ENCODE results near the gene SPG7.
A peak's percentile ranks its signal among the peaks of the same experiment; 100 is the strongest.

The SPG7 gene

DNA sequence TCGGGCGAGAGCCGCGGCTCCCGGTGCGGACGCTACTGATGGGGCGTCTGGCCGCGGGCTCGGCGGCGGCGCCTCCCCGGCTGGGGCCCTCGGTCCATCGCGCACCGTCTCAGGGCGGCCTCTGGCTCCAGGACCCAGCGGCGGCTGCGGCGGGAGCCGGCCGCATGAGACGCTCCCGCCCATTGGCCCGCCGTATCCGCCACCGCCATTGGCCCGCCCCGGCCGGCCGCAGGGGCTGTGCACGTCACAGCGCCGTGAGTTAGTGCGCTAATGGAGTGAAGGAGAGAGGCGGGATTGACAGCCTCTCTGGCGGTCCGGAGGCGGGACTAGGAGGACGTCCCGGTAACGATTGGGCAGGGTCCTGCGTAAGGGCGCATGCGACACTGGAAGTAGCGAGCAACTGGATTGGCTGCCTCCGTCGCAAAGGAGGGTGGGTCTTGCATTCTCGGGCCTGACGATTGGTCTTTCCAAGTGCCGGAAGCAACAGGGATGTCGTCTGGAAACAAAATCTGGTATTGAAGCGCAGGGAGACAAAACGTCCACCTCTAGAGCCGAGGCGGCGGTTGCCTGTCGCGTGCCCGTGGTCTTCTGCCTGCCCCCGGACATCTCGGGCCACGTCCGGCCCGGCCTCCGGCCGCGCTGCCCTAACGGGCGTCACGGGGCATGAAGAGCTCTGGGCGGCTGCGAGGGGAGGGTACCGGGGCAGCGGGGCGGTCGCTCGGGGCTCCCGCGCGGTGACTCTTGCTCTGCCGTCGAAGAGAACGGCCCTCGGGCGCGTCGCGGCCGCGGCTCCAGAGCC, 17.6 kb upstream of the SPG7 start, which contains the start of gene ANKRD11 (continued):
- TF ChIP-seq, protein P1, sequence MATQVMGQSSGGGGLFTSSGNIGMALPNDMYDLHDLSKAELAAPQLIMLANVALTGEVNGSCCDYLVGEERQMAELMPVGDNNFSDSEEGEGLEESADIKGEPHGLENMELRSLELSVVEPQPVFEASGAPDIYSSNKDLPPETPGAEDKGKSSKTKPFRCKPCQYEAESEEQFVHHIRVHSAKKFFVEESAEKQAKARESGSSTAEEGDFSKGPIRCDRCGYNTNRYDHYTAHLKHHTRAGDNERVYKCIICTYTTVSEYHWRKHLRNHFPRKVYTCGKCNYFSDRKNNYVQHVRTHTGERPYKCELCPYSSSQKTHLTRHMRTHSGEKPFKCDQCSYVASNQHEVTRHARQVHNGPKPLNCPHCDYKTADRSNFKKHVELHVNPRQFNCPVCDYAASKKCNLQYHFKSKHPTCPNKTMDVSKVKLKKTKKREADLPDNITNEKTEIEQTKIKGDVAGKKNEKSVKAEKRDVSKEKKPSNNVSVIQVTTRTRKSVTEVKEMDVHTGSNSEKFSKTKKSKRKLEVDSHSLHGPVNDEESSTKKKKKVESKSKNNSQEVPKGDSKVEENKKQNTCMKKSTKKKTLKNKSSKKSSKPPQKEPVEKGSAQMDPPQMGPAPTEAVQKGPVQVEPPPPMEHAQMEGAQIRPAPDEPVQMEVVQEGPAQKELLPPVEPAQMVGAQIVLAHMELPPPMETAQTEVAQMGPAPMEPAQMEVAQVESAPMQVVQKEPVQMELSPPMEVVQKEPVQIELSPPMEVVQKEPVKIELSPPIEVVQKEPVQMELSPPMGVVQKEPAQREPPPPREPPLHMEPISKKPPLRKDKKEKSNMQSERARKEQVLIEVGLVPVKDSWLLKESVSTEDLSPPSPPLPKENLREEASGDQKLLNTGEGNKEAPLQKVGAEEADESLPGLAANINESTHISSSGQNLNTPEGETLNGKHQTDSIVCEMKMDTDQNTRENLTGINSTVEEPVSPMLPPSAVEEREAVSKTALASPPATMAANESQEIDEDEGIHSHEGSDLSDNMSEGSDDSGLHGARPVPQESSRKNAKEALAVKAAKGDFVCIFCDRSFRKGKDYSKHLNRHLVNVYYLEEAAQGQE (tag by site-specific recombination; IDR thresholded peaks at IDR 0.05), result no peak
- TF ChIP-seq, protein P2, sequence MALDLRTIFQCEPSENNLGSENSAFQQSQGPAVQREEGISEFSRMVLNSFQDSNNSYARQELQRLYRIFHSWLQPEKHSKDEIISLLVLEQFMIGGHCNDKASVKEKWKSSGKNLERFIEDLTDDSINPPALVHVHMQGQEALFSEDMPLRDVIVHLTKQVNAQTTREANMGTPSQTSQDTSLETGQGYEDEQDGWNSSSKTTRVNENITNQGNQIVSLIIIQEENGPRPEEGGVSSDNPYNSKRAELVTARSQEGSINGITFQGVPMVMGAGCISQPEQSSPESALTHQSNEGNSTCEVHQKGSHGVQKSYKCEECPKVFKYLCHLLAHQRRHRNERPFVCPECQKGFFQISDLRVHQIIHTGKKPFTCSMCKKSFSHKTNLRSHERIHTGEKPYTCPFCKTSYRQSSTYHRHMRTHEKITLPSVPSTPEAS (tag by site-specific recombination; IDR thresholded peaks at IDR 0.05), result no peak
- peak; percentile 95; the same call in 1 of the 2 replicates for TF ChIP-seq PBX3 (CRISPR knock-in tag; IDR thresholded peaks at IDR 0.05)
- no peak for TF ChIP-seq TRIM28 (IDR thresholded peaks at IDR 0.05; ENCODE audit: borderline replicate concordance, low read length)
- no peak for TF ChIP-seq PRDM10 (tag by site-specific recombination; IDR thresholded peaks at IDR 0.05)
- TF ChIP-seq ZNF433 (tag by site-specific recombination; IDR thresholded peaks at IDR 0.05; ENCODE audit: low read depth), result no peak
- TF ChIP-seq AEBP2 (tag by site-specific recombination; IDR thresholded peaks at IDR 0.05; ENCODE audit: borderline replicate concordance), result no peak
- no peak for TF ChIP-seq ZNF146 (tag by site-specific recombination; IDR thresholded peaks at IDR 0.05)
- peak; percentile 86 for TF ChIP-seq ZNF366 (tag by site-specific recombination; conservative IDR thresholded peaks at IDR 0.05)
- peak; percentile 24; the same call in 1 of the 2 replicates for TF ChIP-seq ZNF660 (tag by site-specific recombination; IDR thresholded peaks at IDR 0.05)
- peak; percentile 47 for TF ChIP-seq SCRT2 (tag by site-specific recombination; IDR thresholded peaks at IDR 0.05)
- no peak for TF ChIP-seq HIC1 (tag by site-specific recombination; IDR thresholded peaks at IDR 0.05)
- no peak for TF ChIP-seq ZFHX2 (tag by site-specific recombination; conservative IDR thresholded peaks at IDR 0.05)
- TF ChIP-seq ZNF585B (tag by site-specific recombination; IDR thresholded peaks at IDR 0.05), result peak; percentile 62
- 0 out of 2 replicates have a peak, but pooled peaks have one; percentile 7 for TF ChIP-seq YY2 (tag by site-specific recombination; IDR thresholded peaks at IDR 0.05)
- no peak for TF ChIP-seq ZNF350 (tag by site-specific recombination; IDR thresholded peaks at IDR 0.05)
- no peak for TF ChIP-seq ZNF555 (tag by site-specific recombination; conservative IDR thresholded peaks at IDR 0.05)
- peak; percentile 95 for TF ChIP-seq ZNF777 (tag by site-specific recombination; IDR thresholded peaks at IDR 0.05; ENCODE audit: borderline replicate concordance)
- TF ChIP-seq, protein P3, sequence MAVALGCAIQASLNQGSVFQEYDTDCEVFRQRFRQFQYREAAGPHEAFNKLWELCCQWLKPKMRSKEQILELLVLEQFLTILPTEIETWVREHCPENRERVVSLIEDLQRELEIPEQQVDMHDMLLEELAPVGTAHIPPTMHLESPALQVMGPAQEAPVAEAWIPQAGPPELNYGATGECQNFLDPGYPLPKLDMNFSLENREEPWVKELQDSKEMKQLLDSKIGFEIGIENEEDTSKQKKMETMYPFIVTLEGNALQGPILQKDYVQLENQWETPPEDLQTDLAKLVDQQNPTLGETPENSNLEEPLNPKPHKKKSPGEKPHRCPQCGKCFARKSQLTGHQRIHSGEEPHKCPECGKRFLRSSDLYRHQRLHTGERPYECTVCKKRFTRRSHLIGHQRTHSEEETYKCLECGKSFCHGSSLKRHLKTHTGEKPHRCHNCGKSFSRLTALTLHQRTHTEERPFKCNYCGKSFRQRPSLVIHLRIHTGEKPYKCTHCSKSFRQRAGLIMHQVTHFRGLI (tag by site-specific recombination; IDR thresholded peaks at IDR 0.05), result no peak
- no peak for TF ChIP-seq ZNF274 (IDR thresholded peaks at IDR 0.05; ENCODE audit: low read length)
- TF ChIP-seq ZNF274 (tag by site-specific recombination; IDR thresholded peaks at IDR 0.05; ENCODE audit: borderline replicate concordance), result no peak
- no peak for TF ChIP-seq ZNF266 (tag by site-specific recombination; IDR thresholded peaks at IDR 0.05; ENCODE audit: low read depth)
- TF ChIP-seq ZNF521 (tag by site-specific recombination; IDR thresholded peaks at IDR 0.05), result no peak

Data from HEK293 (cell line).